GM12878 (cell line): Measurements from ENCODE around the gene FGD5. TPM values are rescaled to one million over a fixed set of nuclear protein-coding genes. Genes with fewer than 3 reads are reported as not detected.

Experiments
- ATAC-seq: fragments of 200-7000 bp; cut with Tn5 transposase; 3 replicates; pipeline ENCODE4 v1.9.1; 2020; ENCODE audit warnings: mild to moderate bottlenecking, moderate library complexity
- BruUV-seq: library from RNA; stranded (reverse); fragments of 400-500 nt; replicated peaks from 2 replicates; lab custom pipeline; 2021; lab: Mats Ljungman, UMichigan
- CTCF ChIA-PET: fragments of 300-600 bp; sonication (Branson Sonifier 250); formaldehyde crosslinking; extraction: SDS; loops from one replicate; lab custom pipeline; 2021; ENCODE audit warnings: inconsistent platforms; lab: Yijun Ruan, JAX
- POLR2A ChIA-PET: fragments of 350-600 bp; formaldehyde crosslinking; extraction: SDS; loops from one replicate; lab custom pipeline; 2021; ENCODE audit warnings: inconsistent platforms; lab: Charles Lee
- RAD21 ChIA-PET: fragments of 300-600 bp; sonication (Branson Sonifier 250); formaldehyde crosslinking; loops from one replicate; lab custom pipeline; 2023; ENCODE audit warnings: antibody characterized with exemption; ENCODE audit not compliant: unreplicated experiment; lab: Charles Lee
- SMC1A ChIA-PET: fragments of 300-600 bp; sonication (Branson Sonifier 250); formaldehyde crosslinking; loops from one replicate; lab custom pipeline; 2023; ENCODE audit not compliant: unreplicated experiment, uncharacterized antibody; lab: Charles Lee
- DNase-seq: peaks from one replicate; pipeline ENCODE4 v3.0.0-alpha.2; 2011; ENCODE audit warnings: low read depth, low spot score
- FAIRE-seq: peaks from 3 replicates; lab custom pipeline; 2011; peaks lifted over from hg19 to GRCh38; lab: Jason Lieb, UNC
- H2AFZ ChIP-seq: 2 replicates; pipeline ENCODE4 v1.6.0; 2011; ENCODE audit warnings: low read depth, low read length, control low read depth; ENCODE audit not compliant: control insufficient read depth
- H3K27ac ChIP-seq: 2 replicates; pipeline ENCODE4 v1.5.1; 2011; ENCODE audit warnings: control low read depth; ENCODE audit not compliant: control insufficient read depth, insufficient read depth
- H3K27me3 ChIP-seq, 2 experiments: replicated peaks in 1 of 2; 2 replicates each; pipeline versions ENCODE4 v1.6.0 to v1.6.1; 2011; ENCODE audit warnings: low read length in 1 of 2; ENCODE audit not compliant: control insufficient read depth in 2 of 2, insufficient read depth in 2 of 2
- H3K36me3 ChIP-seq, 2 experiments: 2 replicates each; pipeline ENCODE4 v1.5.1; 2011; ENCODE audit warnings: low read length in 1 of 2; ENCODE audit not compliant: control insufficient read depth in 2 of 2, insufficient read depth in 2 of 2
- H3K4me1 ChIP-seq: 2 replicates; pipeline ENCODE4 v1.6.1; 2011; ENCODE audit warnings: mild to moderate bottlenecking, low read length, moderate library complexity, mixed read lengths; ENCODE audit not compliant: control insufficient read depth, insufficient read depth
- H3K4me2 ChIP-seq: 2 replicates; pipeline ENCODE4 v1.6.0; 2011; ENCODE audit warnings: control low read depth; ENCODE audit not compliant: control insufficient read depth, insufficient read depth
- H3K4me3 ChIP-seq: fragments of 200-600 bp; sonication (generic); 2 replicates; pipeline ENCODE4 v1.5.1; 2016
- H3K79me2 ChIP-seq: 2 replicates; pipeline ENCODE4 v1.6.0; 2011; ENCODE audit warnings: low read length; ENCODE audit not compliant: control insufficient read depth, insufficient read depth
- H3K9ac ChIP-seq: 2 replicates; pipeline ENCODE4 v1.8.0; 2011; ENCODE audit warnings: low read length, control low read depth, mixed read lengths; ENCODE audit not compliant: control insufficient read depth, insufficient read depth
- H3K9me3 ChIP-seq: replicated peaks from 3 replicates; pipeline ENCODE4 v1.5.1; 2011; ENCODE audit warnings: mild to moderate bottlenecking, low read length; ENCODE audit not compliant: control insufficient read depth, insufficient read depth
- H4K20me1 ChIP-seq: 2 replicates; pipeline ENCODE4 v1.6.0; 2011; ENCODE audit not compliant: control insufficient read depth, insufficient read depth
- JUNB ChIP-seq: IDR thresholded peaks from 2 replicates; pipeline ENCODE4 v1.6.1; 2016; ENCODE audit warnings: antibody characterized with exemption, mild to moderate bottlenecking
- MTA2 ChIP-seq: fragments of 450-650 bp; IDR thresholded peaks from 2 replicates; pipeline ENCODE4 v1.6.1; 2016; ENCODE audit warnings: low read depth, mild to moderate bottlenecking, moderate library complexity
- NR2F1 ChIP-seq: fragments of 450-650 bp; conservative IDR thresholded peaks from 2 replicates; pipeline ENCODE4 v1.6.1; 2017; ENCODE audit warnings: mild to moderate bottlenecking
- WGBS: methylation state at CpG from one replicate; pipeline ENCODE4 v1.1.6; 2016; ENCODE audit warnings: low lambda C conversion rate; ENCODE audit not compliant: insufficient replicate concordance, insufficient coverage; ENCODE audit errors: missing lambda C conversion rate; 5-methylcytosine and 5-hydroxymethylcytosine counted together
- in situ Hi-C: fragments of 300-500 bp; cut with MboI; formaldehyde crosslinking; loops from 9 replicates; pipeline ENCODE4 v1.14.3; 2018; ENCODE audit warnings: mixed read lengths
- intact Hi-C: fragments of 100-400 bp; cut with micrococcal nuclease; formaldehyde crosslinking; loops from one replicate; pipeline ENCODE4 v1.14.2; 2022; ENCODE audit not compliant: unreplicated experiment
- polyA plus RNA-seq, 11 experiments: library from polyadenylated mRNA; depleted of rRNA in 4 of 11; unstranded in 6 of 11; stranded (reverse) in 5 of 11; fragments of >200 nt; fragmentation: Nextera tagmentation in 4 of 11; fragmentation: Illumina TruSeq in 1 of 11; extraction: Ambion mirVana in 4 of 11; extraction: Trizol in 1 of 11; gene quantifications; 1 replicate in 1 of 11; 2 replicates in 10 of 11; pipeline versions ENCODE4 v1.2.1 to v1.2.3, GENCODE V29; 2011 to 2016; ENCODE audit warnings: inconsistent platforms in 2 of 11, missing spikeins in 2 of 11, low read depth in 1 of 11
- total RNA-seq, 4 experiments: library from RNA; depleted of rRNA in 3 of 4; stranded (reverse); fragments of >200 nt in 3 of 4; fragmentation: Illumina TruSeq in 1 of 4; extraction: Trizol in 1 of 4; gene quantifications; 2 replicates each; pipeline versions ENCODE4 v1.2.1 to v1.2.3, GENCODE V29; 2013 to 2021
- TF ChIP-seq, protein P1 (sequence below): fragments of 450-650 bp; formaldehyde crosslinking; IDR thresholded peaks from 2 replicates; pipeline ENCODE4 v1.4.0; 2022; ENCODE audit warnings: mild to moderate bottlenecking, moderate library complexity

FGD5 gene
- total and polyA plus RNA-seq, 10 of the 15 experiments (the other 5 are each of a cell fraction or from before 2014, with no cell fraction given): 0.03 to 0.13 (median 0.11) TPM; not detected in 3

DNA sequence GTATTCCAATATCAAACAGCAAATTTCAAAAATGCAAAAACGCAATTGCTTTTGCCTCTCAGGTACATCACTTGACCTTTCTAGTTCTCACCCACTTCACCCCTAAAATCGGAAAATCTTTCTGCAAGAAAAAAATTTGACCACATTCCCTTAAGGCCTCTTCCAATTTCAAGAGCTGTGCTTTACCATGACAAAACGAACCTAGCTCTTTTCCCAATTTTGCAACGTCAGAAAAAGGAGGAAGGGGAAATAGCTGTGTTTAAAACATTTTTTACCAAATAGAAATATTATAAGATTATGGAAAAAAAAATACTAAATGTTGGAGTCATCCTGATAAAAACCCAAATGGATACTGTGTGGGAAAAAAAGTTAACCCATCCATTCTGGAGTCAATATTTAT, 127.5 kb downstream of the FGD5 start:
- no peak for TF ChIP-seq NR2F1
- TF ChIP-seq JUNB: 0 out of 2 replicates have a peak, but pooled peaks have one; percentile 30
- no peak for TF ChIP-seq MTA2
- TF ChIP-seq, protein P1, sequence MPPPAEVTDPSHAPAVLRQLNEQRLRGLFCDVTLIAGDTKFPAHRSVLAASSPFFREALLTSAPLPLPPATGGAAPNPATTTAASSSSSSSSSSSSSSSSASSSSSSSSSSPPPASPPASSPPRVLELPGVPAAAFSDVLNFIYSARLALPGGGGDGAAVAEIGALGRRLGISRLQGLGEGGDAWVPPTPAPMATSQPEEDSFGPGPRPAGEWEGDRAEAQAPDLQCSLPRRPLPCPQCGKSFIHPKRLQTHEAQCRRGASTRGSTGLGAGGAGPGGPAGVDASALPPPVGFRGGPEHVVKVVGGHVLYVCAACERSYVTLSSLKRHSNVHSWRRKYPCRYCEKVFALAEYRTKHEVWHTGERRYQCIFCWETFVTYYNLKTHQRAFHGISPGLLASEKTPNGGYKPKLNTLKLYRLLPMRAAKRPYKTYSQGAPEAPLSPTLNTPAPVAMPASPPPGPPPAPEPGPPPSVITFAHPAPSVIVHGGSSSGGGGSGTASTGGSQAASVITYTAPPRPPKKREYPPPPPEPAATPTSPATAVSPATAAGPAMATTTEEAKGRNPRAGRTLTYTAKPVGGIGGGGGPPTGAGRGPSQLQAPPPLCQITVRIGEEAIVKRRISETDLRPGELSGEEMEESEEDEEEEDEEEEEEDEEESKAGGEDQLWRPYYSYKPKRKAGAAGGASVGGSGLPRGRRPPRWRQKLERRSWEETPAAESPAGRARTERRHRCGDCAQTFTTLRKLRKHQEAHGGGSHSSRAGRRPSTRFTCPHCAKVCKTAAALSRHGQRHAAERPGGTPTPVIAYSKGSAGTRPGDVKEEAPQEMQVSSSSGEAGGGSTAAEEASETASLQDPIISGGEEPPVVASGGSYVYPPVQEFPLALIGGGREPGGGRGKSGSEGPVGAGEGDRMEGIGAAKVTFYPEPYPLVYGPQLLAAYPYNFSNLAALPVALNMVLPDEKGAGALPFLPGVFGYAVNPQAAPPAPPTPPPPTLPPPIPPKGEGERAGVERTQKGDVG (CRISPR knock-in tag): no peak
- TF ChIP-seq, all 136 proteins: peak for 1
- WGBS: 29% methylated on average over 4 of the region's 4 CpGs
- no TSS peak for BruUV-seq
- peaks cover 51% of the 10 kb centered on the region for H3K79me2 ChIP-seq
- no peak for ATAC-seq
- H3K4me2 ChIP-seq: peak overlapping the region; percentile 82
- intact Hi-C loops: loop anchor here (5.0 kb wide), 2 partner anchors 106 to 121 kb away; partner anchors contain the start of gene MRPS25
- H3K27ac ChIP-seq: peak overlapping the region; percentile 98
- H3K27me3 ChIP-seq: no peaks in the 10 kb centered on the region
- H3K36me3 ChIP-seq: peaks cover 0 to 6% of the 10 kb centered on the region in 2 experiments
- in situ Hi-C loops: no loop called here
- H3K9me3 ChIP-seq: no peaks in the 10 kb centered on the region
- ChIA-PET SMC1A (interaction anchor here (1.0 to 2.6 kb wide), 6 partner anchors 10 to 151 kb away, joined by 3 to 15 read pairs (median 4); no protein-coding TSS in a partner anchor), CTCF (interaction anchor here (0.9 to 1.3 kb wide), 3 partner anchors 19 to 165 kb away, joined by 3 to 4 read pairs (median 4); no protein-coding TSS in a partner anchor), POLR2A (interaction anchor here (0.5 to 2.5 kb wide), 5 partner anchors 10 to 821 kb away, joined by 3 to 10 read pairs (median 3); no protein-coding TSS in a partner anchor), RAD21 (interaction anchor here (1.1 to 2.0 kb wide), 6 partner anchors 13 to 152 kb away, joined by 3 to 5 read pairs (median 4); partner anchors contain the start of gene RBSN)
- H2AFZ ChIP-seq: no peak overlapping the region
- DNase-seq: no peak
- no peaks in the 10 kb centered on the region for H4K20me1 ChIP-seq
- peaks cover 3% of the 10 kb centered on the region for H3K4me1 ChIP-seq
- peak overlapping the region; percentile 72 for H3K4me3 ChIP-seq
- FAIRE-seq: no peak
- peak overlapping the region; percentile 97 for H3K9ac ChIP-seq
